GM19351 (cell line): ENCODE results near the gene KIAA0232.
"Not testable (repeated sequence)": the region's sequence is repeated elsewhere in the genome, so short reads cannot be mapped to it uniquely, and the experiment has no call there.

Source experiments
- ATAC-seq: cut with Tn5 transposase; IDR thresholded peaks from one replicate; pipeline ENCODE4 v1.9.1; 2021; ENCODE audit warnings: mild to moderate bottlenecking, moderate library complexity; ENCODE audit not compliant: unreplicated experiment

The KIAA0232 gene

DNA sequence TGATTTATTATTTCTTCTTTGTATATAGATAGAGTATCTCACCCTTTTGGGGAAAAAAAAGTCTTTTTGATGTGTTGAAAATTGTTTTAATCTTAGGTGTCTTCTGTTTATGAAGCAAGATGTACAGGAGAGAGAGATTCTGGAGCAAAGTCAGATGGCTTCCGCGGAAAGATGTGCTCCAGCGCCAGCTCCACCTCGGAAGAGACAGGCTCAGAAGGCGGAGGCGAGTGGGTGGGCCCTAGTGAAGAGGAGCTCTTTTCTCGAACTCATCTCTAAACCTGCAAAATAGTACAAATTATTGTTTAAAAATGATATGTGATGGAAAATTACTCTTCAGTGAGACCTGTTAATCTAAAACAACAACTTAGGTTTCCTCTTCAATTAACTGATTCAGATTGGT, 98.2 kb downstream of the KIAA0232 start:
- ATAC-seq = no peak

DNA sequence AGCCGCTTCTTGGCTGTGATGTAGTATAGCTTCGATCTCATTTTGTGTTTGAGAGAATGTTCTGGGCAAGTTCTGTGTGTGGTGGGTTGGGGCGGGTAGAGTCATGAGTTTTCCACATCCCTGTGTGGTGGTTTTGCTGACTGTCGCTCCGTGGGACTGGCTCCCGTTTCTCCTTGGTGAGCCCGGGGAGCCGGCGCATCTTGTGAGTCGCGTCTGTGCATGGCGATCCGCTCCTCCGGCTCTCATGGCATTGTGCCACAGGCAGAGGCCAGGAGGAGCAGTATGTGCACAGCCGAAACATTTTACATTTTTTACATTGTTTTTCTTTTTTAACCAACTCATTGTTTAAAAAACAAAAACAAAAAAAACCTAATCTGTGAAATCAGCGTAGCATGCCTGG, 99.4 kb downstream of the KIAA0232 start:
- ATAC-seq = no peak

DNA sequence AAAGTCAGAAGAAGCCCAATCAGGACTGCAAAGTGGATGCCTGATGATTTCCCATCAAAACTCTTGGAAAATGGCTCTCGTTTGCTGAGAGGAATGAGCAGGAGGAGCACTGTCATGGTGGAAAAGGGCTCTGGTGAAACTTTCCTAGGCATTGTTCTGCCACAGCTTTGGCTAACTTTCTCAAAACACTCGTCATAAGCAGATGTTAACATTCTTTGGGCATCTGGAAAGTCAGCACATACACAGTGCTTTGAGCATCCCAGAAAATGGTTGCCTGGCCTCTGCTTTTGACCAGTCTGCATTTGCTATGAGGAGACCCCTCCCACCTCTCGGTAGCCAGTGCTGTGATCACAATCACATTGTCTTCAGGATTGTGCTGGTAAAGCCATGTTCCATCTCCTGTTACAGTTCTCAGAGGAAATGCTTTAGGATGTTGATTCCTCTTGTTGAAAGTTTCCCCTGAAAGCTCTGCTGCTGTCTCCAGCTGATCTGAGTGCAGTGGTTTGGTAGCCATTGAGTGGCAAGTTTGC, 101.9 kb downstream of the KIAA0232 start:
- no peak for ATAC-seq

DNA sequence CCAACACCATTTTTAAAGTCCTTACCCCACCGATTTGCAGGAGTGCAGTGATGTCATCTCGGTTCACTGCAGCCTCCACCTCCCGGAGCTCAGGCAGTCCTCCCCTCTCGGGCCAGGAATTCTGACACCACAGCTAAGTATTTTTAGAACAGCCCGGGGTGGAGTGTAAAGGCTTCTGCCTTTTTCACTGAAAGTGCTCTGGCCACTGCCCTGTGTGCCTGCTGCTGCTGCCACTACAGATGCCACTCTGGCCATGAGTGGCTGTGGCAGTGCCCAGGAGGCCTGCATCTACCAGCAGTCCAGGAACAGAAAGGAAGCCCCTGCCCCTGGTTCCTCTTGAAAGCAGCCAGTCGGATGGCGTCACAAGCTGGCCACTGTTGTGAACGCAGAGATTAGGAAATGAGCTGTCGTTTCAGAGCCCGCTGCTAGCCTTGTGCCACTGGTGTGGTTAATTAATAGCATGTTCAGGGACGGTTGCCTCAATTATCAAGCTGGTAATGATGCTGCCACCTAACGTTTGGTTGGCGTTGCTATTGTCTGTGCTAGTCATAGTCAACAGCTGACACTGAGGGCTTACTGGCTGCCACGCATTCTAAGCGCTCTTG, 103.5 kb downstream of the KIAA0232 start:
- no peak for ATAC-seq

DNA sequence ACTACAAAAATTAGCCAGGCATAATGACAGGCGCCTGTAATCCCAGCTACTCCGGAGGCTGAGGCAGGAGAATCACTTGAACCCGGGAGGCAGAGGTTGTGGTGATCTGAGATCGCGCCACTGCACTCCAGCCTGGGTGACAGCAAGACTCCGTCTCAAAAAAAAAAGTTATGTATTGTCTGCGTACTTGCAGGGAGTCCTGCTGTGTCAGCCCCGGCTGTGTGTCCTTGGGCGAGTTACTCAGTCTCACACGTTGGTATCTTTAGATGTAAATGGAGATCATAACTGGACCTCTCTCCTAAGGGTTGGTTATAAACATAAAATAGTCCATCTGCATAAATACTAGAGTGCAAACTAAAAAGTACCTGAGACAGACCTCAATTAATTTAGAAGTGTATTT, 104.4 kb downstream of the KIAA0232 start:
- no peak for ATAC-seq

DNA sequence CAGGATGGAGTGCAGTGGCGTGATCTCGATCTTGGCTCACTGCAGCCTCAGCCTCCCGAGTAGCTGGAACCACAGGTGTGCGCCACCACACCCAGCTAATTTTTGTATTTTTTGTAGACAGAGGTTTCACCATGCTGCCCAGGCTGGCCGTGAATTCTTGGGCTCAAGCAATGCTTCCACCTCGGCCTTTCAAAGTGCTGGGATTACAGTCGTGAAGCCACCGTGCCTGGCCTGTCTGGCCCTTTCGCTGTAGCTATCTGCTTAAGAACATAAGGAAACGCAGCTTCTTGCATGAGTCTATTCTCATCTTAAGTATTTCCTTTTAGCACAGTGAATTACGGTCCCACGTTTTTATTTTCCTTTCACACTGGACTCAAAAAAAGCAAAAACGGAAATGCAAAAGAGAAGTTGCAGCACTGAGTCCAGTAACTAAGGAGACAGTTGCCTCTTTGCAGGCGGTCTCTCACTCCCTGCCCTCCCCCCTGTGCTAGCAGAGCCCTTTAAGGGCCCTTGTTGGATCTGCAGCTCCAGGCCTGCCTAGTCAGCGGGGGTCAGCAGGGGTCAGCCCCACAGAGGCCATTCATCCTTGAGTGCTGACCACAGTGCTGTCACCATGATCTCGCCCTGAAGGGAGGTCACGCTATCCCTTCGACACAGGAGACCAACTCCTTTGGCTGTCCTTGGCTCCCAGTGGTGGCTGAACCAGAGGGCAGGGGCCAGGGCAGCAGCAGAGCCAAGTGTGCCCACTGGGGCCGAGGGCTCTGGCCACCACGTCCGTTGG, 105.3 kb downstream of the KIAA0232 start:
- ATAC-seq = no peak

DNA sequence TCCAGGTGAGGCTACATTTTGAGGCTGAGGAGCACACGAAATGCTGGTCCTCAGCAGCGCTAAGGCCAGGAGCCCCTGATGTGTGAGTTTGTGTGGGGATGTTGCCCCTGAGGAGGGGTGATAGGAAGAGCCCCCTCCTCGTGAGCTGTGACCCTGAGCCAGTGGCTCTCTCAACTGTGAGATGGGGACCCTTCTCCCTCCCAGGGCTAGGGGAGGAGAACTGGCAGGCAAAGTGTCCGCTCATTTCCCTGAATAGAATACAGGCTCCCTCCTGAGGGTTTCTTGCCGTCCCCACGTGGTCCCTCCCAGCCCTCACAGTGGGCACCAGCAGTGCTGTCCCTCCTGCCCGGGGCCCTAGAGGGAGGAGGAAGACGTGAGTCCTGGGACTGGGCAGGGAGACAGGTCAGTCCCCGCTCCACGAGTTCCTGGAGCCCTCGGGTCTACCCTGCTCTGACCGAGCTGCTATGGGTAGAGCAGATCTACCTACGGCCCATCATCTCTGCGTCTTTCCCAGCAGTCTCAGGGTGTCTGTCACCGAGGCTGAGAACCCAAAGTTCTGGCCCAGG, 106.1 kb downstream of the KIAA0232 start:
- ATAC-seq = no peak

DNA sequence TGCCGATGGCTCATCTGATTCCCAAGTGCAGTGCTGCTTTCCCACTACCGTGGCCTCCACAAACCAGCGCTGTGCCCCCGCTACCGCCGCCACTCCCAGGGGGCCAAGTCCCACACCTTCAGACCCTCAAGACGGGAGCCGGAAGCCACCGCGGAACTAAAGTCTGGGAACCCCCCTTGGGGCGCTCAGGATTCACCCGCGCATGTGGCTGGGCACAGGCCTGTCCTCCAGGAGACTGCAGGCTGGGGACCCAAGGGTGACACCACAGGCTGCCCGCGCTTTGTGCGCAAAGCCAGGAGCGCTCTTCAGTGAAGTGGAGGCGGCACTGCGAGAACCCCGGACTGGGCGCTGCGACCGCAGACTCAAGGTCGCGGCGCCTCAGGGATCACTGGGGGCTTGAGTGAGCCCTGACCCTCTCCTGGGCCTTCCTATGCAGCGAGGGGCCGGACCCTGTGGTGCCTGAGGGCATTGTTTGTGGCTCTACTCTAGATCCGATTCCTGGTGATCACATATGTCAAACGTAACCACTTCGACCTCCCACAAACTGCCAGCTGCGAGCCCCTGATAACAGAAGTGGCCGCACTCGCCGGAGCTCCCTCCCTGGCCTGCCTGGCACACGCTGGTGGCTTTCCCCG, 106.7 kb downstream of the KIAA0232 start:
- no peak for ATAC-seq

DNA sequence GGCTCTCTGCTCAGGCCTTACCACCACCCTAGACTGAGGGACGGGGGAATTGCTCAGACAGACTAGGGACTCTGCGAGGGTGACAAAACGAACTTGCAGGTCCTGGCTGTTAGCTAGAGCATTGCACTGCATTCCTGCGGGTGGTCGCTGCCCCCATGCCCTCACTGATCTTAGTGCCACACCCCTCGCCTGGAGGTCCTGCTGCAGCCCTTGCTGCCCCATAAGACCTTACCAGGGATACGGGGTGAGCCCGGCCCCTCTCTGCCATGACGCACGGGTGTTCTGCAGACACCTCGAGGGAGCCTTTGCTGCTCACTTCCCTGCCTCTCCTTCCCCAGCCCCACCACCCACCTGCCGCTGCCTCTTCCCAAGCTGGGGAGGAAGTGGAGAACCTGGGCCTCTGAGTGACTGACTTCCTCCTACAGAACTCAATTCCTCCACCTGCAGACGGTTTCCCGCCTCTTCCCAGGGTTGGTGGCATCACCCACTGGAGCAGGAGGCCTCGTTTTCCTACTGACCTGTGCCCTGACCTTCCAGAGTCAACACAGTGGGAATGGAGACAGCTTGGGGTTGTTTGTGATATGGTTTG, 107.3 kb downstream of the KIAA0232 start:
- no peak for ATAC-seq

DNA sequence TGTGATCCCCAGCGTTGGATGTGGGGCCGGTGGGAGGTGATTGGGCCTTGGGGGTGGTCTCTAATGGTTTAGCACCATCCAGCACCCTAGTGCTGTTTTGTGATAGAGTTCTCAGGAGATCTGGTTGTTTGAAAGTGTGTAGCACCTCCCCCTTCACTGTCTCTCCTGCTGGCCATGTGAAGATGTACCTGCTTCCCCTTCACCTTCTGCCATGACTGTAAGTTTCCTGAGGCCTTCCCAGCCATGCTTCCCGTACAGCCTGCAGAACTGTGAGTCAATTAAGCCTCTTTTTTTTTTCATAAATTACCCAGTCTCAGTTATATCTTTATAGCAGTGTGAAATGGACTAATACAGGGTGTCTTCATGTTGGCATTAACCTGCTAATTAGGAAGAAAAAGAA, 107.8 kb downstream of the KIAA0232 start:
- ATAC-seq = no peak

DNA sequence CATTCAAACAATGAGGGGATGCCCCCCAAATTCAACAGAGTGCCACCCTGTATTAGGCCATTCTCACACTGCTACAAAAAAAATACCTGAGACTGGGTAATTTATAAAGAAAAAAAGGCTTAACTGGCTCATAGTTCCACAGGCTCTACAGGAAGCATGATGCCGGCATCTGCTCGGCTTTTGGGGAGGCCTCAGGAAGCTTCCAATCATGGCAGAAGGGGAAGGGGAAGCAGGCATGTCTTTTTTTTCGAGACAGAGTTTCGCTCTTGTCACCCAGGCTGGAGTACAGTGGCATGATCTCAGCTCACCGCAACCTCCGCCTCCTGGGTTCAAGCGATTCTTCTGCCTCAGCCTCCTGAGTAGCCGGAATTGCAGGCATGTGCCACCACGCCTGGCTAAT, 108.4 kb downstream of the KIAA0232 start:
- not testable (repeated sequence) for ATAC-seq

DNA sequence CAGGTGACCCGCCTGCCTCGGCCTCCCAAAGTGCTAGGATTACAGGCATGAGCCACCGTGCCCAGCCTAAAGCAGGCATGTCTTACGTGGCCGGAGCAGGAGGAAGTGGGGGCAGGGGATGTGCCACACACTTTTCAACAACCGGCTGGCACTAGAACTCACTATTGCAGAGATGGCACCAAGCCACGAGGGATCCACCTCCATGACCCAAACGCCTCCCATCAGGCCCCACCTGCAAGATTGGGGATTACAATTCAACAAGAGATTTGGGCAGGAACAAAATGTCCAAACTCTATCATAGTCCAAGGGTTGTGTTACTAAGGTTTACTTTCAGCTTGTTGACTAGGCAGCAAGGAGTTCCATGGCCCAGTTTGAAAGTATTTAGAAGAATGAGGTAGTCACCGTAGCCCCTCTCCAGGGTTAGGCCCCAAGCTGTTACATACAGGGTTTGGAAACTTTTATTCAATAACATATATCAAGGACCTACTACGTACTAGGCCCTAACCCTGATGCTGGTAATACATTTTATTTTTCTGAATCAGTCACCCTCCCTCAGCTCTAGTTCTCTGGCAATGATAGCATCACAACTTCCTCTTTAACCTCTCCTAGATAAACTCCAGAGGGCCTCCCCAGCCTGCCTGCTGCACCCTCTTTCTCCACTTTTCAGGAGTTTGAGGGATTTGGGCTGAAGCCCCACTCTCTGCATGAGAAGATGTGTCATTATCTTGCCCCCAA, 109.1 kb downstream of the KIAA0232 start:
- no peak for ATAC-seq

DNA sequence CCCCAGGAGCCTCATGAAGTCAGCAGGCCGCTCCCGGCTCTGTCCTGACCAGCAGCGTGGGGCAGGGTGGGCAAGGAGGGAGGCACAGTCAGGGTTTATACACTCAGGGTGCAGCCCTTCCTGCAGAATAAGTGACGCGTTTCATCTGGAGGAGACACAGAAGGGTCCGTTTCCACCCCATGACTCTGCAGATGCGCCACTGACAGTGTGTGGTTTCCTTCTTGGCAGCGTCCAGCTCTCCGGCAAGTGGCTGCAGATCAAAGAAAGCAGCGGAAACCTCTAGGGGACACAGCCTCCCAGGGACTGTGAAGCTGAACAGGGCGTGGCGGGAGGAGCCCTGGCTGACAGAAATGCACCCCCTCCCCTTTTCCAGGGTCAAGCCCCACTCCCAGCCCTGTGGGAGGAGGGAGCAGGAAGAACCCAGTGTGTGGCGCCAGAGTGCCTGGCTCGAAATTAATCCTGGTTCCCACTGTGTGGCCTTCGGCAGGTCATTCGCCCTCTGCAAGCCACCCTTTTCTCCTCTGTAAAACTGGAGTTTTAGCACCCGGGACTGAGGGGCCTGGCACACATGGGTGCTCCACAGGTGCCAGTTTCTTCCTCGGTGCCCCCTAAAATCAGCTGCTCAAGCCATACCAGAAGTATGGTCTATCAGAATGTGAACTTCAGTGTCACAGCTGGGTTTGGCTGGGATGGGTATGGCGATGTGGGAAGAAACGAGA, 109.8 kb downstream of the KIAA0232 start:
- no peak for ATAC-seq

DNA sequence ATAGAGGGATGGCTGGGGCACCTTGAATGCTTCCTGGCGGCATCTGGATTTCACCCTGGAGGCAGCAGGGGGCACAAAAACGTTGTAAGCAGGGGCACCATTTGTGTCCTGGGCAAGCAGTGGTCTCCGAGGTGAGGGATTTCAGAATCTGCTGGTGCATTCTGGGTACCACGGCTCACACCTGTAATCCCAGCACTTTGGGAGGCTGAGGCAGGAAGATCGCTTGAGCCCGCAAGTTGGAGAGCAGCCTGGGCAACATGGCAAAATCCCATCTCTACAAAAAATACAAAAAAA, 110.3 kb downstream of the KIAA0232 start:
- no peak for ATAC-seq

DNA sequence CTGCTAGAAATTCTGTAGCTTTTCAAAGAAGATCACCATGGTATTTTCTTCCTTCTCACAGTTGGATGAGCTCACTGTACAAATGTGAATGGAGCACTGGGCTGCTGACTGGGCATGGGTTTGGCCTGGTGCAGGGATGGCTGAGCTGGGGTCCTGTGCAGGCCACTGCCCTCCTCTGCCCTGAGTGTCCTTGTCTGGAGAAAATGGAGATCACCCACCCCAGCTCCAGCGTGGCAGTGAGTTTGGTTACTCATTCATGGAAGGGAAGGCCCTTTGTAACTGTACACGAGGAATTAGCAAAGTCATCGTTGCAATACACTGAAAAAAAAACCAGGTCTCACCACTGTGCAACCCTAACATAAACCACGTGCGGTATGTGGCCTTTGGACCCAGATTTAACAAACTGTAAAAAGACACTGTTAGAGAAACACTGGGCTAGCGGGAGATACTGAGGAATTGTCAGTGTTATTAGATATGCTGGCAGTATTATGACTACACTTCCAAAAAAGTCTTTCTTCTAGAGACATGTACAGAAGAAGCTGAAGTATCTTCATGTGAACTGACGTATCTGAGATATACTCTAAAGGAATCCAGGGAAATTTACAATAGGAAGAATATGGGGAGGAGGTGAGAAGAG, 111.0 kb downstream of the KIAA0232 start:
- ATAC-seq = no peak

DNA sequence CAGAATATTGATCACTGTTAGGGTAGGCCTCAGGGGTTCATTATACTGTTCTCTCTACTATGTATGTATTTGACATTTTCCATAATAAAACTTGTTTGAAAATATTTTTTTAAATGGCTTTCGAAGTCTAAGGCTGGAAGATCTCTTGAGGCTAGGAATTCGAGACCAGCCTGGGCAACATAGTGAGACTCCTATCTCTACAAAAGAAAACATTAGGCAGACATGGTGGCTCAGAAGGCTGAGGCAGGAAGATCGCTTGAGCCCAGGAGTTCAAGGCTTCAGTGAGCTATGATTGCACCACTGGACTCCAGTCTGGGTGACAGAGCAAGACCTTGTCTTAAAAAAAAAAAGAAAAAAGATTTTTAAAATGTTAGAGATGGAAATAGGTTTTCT, 111.6 kb downstream of the KIAA0232 start:
- ATAC-seq = no peak

DNA sequence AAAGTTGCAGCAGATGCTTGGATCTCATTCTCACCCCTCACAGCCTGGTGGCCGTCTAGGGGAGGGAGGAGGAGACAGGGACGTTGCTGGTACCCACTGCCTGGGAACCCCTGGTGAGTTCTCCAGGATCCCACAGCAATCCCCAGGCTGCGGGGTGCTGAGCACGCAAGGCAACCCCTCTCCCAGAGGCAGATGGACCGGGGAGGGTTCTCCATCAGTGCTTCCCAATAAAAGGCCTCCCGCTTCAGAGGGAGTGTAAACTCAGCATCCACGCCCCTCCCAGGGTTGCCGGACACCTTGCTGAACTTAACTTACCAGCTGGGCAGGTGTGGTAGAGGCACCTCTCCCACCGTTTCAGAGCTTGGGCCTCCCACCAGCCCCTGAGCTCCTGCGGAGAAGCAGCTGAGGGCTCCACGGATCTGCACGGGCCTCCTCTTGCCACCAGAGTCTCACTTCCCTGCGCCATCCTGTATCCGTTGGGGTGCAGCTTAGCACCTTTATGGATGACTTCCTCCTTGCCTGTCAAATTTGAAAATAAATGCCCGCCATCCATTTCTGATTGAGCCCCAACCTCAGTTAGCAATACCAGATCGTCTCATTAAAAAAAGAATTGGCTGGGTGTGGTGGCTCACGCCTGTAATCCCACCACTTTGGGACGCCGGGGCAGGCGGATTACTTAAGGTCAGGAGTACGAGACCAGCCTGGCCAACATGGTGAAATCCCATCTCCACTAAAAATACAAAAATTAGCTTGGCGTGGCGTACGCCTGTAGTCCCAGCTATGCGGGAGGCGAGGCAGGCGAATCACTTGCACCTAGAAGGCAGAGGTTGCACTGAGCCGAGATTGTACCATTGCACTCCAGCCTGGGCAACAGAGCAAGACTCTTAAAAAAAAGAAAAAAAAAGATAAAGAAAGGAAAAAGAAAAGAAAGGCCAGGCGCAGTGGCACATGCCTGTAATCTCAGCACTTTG, 112.3 kb downstream of the KIAA0232 start:
- no peak for ATAC-seq

DNA sequence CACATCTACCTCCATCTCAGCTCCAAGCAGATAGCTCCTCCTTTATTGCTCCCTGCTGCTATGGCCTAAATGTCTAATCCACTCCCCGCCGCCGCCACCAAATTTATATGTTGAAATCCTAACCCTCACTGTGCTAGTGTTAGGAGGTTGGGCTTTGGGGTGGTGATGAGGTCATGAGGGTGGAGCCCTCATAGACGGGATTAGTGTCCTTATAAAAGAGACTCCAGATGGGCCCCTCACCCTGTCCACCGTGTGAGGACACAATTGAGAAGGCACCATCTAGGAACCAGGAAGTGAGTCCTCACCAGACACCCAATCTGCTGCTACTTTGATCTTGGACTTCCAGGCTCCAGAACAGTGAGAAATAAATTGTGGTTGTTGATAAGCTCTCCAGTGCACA, 113.5 kb downstream of the KIAA0232 start:
- ATAC-seq = no peak

DNA sequence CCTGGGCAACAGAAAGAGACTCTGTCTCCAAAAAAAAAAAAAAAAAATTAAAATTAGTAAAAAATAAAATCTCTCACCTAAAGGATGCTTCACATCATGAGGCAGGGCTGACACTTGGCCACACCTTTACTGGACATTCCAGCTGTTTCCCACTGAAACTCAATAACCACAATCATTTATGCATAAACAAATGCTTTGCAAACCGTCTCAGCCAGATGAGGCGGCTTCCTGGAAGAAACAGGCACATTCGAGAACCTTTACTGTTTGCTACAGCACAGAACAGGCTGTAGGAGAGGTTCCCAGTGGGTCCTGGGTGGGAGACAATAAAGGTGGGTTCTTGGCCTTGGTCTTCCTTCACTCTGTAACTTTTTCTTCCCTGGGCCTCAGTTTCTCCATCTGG, 116.2 kb downstream of the KIAA0232 start:
- no peak for ATAC-seq
